ENCODE data around the gene ARL4C.

- TF ChIP-seq, protein P1, sequence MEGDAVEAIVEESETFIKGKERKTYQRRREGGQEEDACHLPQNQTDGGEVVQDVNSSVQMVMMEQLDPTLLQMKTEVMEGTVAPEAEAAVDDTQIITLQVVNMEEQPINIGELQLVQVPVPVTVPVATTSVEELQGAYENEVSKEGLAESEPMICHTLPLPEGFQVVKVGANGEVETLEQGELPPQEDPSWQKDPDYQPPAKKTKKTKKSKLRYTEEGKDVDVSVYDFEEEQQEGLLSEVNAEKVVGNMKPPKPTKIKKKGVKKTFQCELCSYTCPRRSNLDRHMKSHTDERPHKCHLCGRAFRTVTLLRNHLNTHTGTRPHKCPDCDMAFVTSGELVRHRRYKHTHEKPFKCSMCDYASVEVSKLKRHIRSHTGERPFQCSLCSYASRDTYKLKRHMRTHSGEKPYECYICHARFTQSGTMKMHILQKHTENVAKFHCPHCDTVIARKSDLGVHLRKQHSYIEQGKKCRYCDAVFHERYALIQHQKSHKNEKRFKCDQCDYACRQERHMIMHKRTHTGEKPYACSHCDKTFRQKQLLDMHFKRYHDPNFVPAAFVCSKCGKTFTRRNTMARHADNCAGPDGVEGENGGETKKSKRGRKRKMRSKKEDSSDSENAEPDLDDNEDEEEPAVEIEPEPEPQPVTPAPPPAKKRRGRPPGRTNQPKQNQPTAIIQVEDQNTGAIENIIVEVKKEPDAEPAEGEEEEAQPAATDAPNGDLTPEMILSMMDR (conservative IDR thresholded peaks at IDR 0.05): no peak
- TF ChIP-seq EZH2 (IDR thresholded peaks at IDR 0.05; ENCODE audit: low read depth): no peak
Measured at GRCh38 chr2:234514873-234515638, 18.2 kb upstream of the ARL4C start.
